Activated naive CD4-positive, alpha-beta T cell treated with anti-CD3 and anti-CD28 coated beads for 36 hours (primary cell): ENCODE results near the gene NBR1. TPM values are rescaled to one million over a fixed set of nuclear protein-coding genes. Genes with fewer than 3 reads are reported as not detected.
"Not testable (repeated sequence)": the region's sequence is repeated elsewhere in the genome, so short reads cannot be mapped to it uniquely, and the experiment has no call there.

Experiments used
- CTCF ChIA-PET: fragments of 350-600 bp; sonication (Branson Sonifier 250); formaldehyde crosslinking; loops from one replicate; lab custom pipeline; 2021; ENCODE audit warnings: antibody characterized with exemption; lab: Charles Lee
- DNase-seq: peaks from one replicate; pipeline ENCODE4 v3.0.0-alpha.2; 2020
- H3K27ac Mint-ChIP-seq: one replicate; pipeline ENCODE4 v1.8.0; 2021; ENCODE audit warnings: mild to moderate bottlenecking, mixed read lengths
- H3K27me3 Mint-ChIP-seq: one replicate; pipeline ENCODE4 v1.8.0; 2021; ENCODE audit warnings: low read depth, mixed read lengths
- H3K36me3 Mint-ChIP-seq: one replicate; pipeline ENCODE4 v1.8.0; 2021; ENCODE audit warnings: low read depth, mixed read lengths
- H3K4me1 Mint-ChIP-seq: one replicate; pipeline ENCODE4 v1.8.0; 2021; ENCODE audit warnings: low read depth, mixed read lengths
- H3K4me3 Mint-ChIP-seq: one replicate; pipeline ENCODE4 v1.8.0; 2021; ENCODE audit warnings: mild to moderate bottlenecking, moderate library complexity, mixed read lengths
- H3K9me3 Mint-ChIP-seq: one replicate; pipeline ENCODE4 v1.8.0; 2021; ENCODE audit warnings: mixed read lengths
- intact Hi-C: fragments of 100-400 bp; cut with micrococcal nuclease; formaldehyde crosslinking; loops from one replicate; pipeline ENCODE4 v1.15.1; 2023
- total RNA-seq, 2 experiments: library from RNA; stranded (reverse); gene quantifications; one replicate each; pipeline ENCODE4 v1.2.3, GENCODE V29; 2021

The NBR1 gene
- total RNA-seq, result 10 to 100 TPM; 62.1 to 66.8 TPM

DNA sequence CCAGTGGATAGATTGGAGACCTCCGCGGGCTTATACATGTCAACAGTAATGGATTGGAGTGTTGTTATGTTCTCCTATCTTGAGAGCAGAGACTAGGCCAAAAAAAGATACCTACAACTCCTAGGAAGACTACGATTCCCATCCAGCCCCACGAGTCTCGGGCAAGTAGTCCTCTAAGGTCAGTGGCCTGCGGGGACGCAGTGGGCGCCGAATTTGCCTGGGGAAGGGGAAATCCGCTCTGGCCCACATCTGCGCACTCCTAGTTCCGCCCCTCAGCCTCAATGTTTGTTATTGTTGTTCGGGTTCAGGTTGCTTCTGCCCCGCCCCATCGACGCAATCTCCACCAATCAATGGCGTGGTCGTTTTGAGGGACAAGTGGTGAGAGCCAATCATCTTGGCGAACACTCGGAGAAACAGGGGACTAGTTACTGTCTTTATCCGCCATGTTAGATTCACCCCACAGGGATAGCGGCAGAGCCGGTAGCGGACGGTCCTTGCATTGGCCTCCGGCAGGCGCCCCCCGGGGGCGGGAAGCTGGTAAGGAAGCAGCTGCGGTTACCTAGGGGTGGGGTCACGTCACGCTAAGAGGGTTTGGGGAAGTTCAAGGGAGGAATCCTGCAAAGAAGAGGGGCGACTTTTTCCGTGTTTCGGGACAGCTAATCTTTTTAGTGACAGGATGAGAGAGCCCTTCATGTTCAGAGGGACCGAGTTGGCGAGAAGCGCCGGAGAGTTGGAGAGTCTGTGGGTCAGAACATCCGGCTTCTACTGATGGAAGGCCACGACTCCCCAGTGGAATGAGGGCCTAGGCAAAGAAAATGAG, at the start of gene NBR1:
NBR1 (plus strand) TSS at position 449 of the 820 bp plus-strand sequence. CDS start 4,586 bp downstream, outside the sequence.
- DNase-seq, result peak; percentile 99
- no peak within 1 kb of the TSS for H3K27ac Mint-ChIP-seq
- no peaks in the 10 kb centered on the region for H3K27me3 Mint-ChIP-seq
- intact Hi-C loops, result loop anchor here (1.0 to 5.0 kb wide), 10 partner anchors 40 to 1254 kb away; partner anchors contain the start of genes ACLY, BRCA1, PTGES3L and RPL27
- H3K4me3 Mint-ChIP-seq, result no peak within 1 kb of the TSS
- H3K4me1 Mint-ChIP-seq, result peaks cover 36% of the 10 kb centered on the region
- no peaks in the 10 kb centered on the region for H3K9me3 Mint-ChIP-seq
- CTCF ChIA-PET, result interaction anchor here (0.6 kb wide), 1 partner anchor 11 kb away, joined by 4 read pairs; no protein-coding TSS in a partner anchor
- peaks cover 3% of the 10 kb centered on the region for H3K36me3 Mint-ChIP-seq

DNA sequence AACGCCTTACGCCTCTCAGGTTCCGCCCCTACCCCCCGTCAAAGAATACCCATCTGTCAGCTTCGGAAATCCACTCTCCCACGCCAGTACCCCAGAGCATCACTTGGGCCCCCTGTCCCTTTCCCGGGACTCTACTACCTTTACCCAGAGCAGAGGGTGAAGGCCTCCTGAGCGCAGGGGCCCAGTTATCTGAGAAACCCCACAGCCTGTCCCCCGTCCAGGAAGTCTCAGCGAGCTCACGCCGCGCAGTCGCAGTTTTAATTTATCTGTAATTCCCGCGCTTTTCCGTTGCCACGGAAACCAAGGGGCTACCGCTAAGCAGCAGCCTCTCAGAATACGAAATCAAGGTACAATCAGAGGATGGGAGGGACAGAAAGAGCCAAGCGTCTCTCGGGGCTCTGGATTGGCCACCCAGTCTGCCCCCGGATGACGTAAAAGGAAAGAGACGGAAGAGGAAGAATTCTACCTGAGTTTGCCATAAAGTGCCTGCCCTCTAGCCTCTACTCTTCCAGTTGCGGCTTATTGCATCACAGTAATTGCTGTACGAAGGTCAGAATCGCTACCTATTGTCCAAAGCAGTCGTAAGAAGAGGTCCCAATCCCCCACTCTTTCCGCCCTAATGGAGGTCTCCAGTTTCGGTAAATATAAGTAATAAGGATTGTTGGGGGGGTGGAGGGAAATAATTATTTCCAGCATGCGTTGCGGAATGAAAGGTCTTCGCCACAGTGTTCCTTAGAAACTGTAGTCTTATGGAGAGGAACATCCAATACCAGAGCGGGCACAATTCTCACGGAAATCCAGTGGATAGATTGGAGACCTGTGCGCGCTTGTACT, 45.7 kb upstream of the NBR1 start, which contains the start of gene BRCA1:
BRCA1 (minus strand) TSS at position 232 of the 834 bp plus-strand sequence. CDS start 1,268 bp downstream, outside the sequence.
- Mint-ChIP-seq H3K4me1 (peaks cover 39% of the 10 kb centered on the region), H3K4me3 (peak within 1 kb of the TSS; percentile 100), H3K36me3 (peaks cover 34% of the 10 kb centered on the region), H3K27ac (peak within 1 kb of the TSS; percentile 99), H3K27me3 (no peaks in the 10 kb centered on the region), H3K9me3 (no peaks in the 10 kb centered on the region)
- CTCF ChIA-PET, result interaction anchor here (1.0 kb wide), 1 partner anchor 47 kb away, joined by 3 read pairs; no protein-coding TSS in a partner anchor
- intact Hi-C loops, result loop anchor here (1.0 kb wide), 8 partner anchors 45 to 190 kb away; partner anchors contain the start of genes AARSD1, IFI35, PTGES3L and RPL27
- DNase-seq, result peak; percentile 99

DNA sequence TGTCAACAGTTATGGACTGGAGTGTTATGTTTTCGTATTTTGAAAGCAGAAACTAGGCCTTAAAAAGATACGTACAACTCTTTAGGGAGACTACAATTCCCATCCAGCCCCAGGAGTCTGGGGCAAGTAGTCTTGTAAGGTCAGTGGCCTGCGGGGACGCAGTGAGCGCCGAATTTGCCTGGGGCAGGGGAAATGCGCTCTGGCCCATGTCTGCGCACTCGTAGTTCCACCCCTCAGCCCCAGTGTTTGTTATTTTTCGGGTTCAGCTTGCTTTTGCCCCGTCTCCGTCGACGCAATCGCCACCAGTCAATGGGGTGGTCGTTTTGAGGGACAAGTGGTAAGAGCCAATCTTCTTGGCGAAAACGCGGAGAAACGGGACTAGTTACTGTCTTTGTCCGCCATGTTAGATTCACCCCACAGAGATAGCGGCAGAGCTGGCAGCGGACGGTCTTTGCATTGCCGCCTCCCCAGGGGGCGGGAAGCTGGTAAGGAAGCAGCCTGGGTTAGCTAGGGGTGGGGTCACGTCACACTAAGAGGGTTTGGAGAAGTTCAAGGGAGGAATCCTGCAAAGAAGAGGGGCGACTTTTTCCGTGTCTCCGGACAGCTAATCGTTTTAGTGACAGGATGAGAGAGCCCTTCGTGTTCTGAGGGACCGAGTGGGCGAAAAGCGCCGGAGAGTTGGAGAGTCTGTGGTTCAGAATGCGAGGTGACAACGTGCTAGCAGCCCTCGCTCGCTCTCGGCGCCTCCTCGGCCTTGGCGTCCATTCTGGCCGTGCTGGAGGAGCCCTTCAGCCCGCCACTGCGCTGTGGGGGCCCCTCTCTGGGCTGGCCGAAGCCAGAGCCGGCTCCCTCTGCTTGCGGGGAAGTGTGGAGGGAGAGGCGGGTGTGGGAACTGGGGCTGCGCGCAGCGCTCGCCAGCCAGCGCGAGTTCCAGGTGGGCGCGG, 44.8 kb upstream of the NBR1 start:
- intact Hi-C loops, result loop anchor here (1.0 kb wide), 8 partner anchors 44 to 189 kb away; partner anchors contain the start of genes AARSD1, IFI35, PTGES3L and RPL27
- no peak for DNase-seq

DNA sequence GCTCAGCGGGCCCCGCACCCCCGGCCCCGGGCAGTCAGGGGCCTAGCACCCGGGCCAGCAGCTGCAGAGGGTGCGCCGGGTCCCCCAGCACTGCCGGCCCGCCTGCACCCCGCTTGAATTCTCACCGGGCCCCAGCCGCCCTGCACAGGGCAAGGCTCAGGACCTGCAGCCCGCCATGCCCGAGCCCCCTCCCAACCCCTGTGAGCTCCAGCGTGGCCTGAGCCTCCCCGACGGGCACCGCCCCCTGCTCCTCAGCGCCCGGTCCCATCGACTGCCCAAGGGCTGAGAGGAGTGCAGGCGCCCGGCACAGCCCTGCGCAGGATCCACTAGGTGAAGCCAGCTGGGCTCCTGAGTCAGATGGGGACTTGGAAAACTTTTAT, 44.1 kb upstream of the NBR1 start:
- Mint-ChIP-seq H3K9me3 (no peaks in the 10 kb centered on the region), H3K4me3 (peak overlapping the region; percentile 55), H3K36me3 (peaks cover 30% of the 10 kb centered on the region), H3K4me1 (peaks cover 42% of the 10 kb centered on the region), H3K27ac (no peak overlapping the region), H3K27me3 (no peaks in the 10 kb centered on the region)
- DNase-seq, result no peak
- CTCF ChIA-PET, result interaction anchor here (0.7 to 0.9 kb wide), 2 partner anchors 17 to 75 kb away, joined by 3 read pairs; no protein-coding TSS in a partner anchor
- intact Hi-C loops, result no loop called here

More for the DNA sequence above, 44.8 kb upstream of the NBR1 start:
- Mint-ChIP-seq H3K9me3 (no peaks in the 10 kb centered on the region), H3K36me3 (peaks cover 33% of the 10 kb centered on the region), H3K4me1 (peaks cover 42% of the 10 kb centered on the region), H3K27me3 (no peaks in the 10 kb centered on the region), H3K4me3 (peak overlapping the region; percentile 100), H3K27ac (peak overlapping the region; percentile 99)
- CTCF ChIA-PET, result no interaction called here

- Mint-ChIP-seq H3K4me1 (peaks cover 40% of the 10 kb centered on the region), H3K4me3 (peak overlapping the region; percentile 55), H3K36me3 (peaks cover 30% of the 10 kb centered on the region)
- CTCF ChIA-PET, result interaction anchor here (0.7 to 0.9 kb wide), 2 partner anchors 17 to 74 kb away, joined by 3 read pairs; no protein-coding TSS in a partner anchor
- H3K9me3 Mint-ChIP-seq, H3K27ac Mint-ChIP-seq, DNase-seq, intact Hi-C loops, H3K27me3 Mint-ChIP-seq: not testable (repeated sequence)
These were observed 43.6 kb upstream of the NBR1 start for GRCh38 chr17:43127333-43127876.

- peaks cover 31% of the 10 kb centered on the region for H3K4me1 Mint-ChIP-seq
- CTCF ChIA-PET, result no interaction called here
- no peaks in the 10 kb centered on the region for H3K27me3 Mint-ChIP-seq
- DNase-seq, result no peak
- no peak overlapping the region for H3K27ac Mint-ChIP-seq
- no peak overlapping the region for H3K4me3 Mint-ChIP-seq
- intact Hi-C loops, result no loop called here
- H3K36me3 Mint-ChIP-seq, result peaks cover 27% of the 10 kb centered on the region
- no peaks in the 10 kb centered on the region for H3K9me3 Mint-ChIP-seq
These were observed 41.4 kb upstream of the NBR1 start for GRCh38 chr17:43129671-43130010.

DNA sequence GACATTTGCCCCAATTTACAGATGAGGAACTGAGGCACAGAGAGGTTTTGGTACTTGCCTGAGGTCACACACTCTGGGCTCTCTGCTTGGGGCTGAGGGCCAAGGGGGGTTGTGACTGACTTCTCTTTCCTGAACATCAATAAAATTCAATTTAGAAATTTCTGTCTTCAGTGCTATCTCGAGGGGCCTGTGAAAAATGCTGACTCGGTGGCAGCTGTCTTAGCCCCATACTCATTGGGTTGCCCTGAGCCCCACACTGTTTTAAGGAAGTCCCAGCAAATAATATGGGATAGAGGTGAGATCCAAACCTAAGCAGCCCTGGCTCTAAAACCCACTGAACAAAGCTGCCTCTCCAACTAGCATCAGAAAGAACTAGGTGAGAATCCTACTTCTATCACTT, 38.9 kb upstream of the NBR1 start:
- intact Hi-C loops, result no loop called here
- no peaks in the 10 kb centered on the region for H3K27me3 Mint-ChIP-seq
- CTCF ChIA-PET, result interaction anchor here (0.6 kb wide), 1 partner anchor 52 kb away, joined by 3 read pairs; no protein-coding TSS in a partner anchor
- DNase-seq, result no peak
- no peak overlapping the region for H3K27ac Mint-ChIP-seq
- peaks cover 17% of the 10 kb centered on the region for H3K4me1 Mint-ChIP-seq
- no peaks in the 10 kb centered on the region for H3K9me3 Mint-ChIP-seq
- H3K36me3 Mint-ChIP-seq, result peaks cover 24% of the 10 kb centered on the region
- H3K4me3 Mint-ChIP-seq, result no peak overlapping the region

GRCh38 chr17:43133439-43133838, 37.6 kb upstream of the NBR1 start:
- H3K4me3 Mint-ChIP-seq, H3K27me3 Mint-ChIP-seq, H3K9me3 Mint-ChIP-seq, CTCF ChIA-PET, DNase-seq, H3K4me1 Mint-ChIP-seq, intact Hi-C loops, H3K27ac Mint-ChIP-seq: not testable (repeated sequence)
- peaks cover 19% of the 10 kb centered on the region for H3K36me3 Mint-ChIP-seq

- no peaks in the 10 kb centered on the region for H3K9me3 Mint-ChIP-seq
- no peak for DNase-seq
- peaks cover 3% of the 10 kb centered on the region for H3K4me1 Mint-ChIP-seq
- H3K27ac Mint-ChIP-seq, result no peak overlapping the region
- H3K36me3 Mint-ChIP-seq, result peaks cover 17% of the 10 kb centered on the region
- intact Hi-C loops, result no loop called here
- CTCF ChIA-PET, result no interaction called here
- no peak overlapping the region for H3K4me3 Mint-ChIP-seq
- H3K27me3 Mint-ChIP-seq, result no peaks in the 10 kb centered on the region
These were observed 36.1 kb upstream of the NBR1 start for GRCh38 chr17:43134774-43135453.

DNA sequence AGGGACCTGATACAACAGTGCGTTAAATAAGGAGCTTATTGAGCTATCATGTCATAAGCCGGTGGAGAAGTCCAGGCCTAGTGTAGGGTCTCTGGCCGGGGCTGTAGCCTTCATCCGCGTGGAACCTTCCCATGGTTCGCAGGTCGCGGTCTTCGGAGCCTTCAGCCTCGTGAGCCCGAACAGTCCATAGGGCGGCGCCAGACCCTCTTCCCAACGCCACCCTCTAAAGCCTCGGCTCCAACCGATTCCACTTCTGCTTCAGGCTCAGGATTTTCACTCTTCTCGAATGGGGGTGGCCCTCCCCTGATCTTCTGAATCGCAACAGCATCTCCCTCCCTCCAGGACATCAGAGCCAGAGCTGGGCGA, 35.6 kb upstream of the NBR1 start:
- Mint-ChIP-seq H3K4me1 (peaks cover 3% of the 10 kb centered on the region), H3K4me3 (no peak overlapping the region), H3K9me3 (no peaks in the 10 kb centered on the region), H3K36me3 (peaks cover 17% of the 10 kb centered on the region), H3K27me3 (no peaks in the 10 kb centered on the region), H3K27ac (no peak overlapping the region)
- DNase-seq, result no peak
- intact Hi-C loops, result no loop called here
- CTCF ChIA-PET, result no interaction called here

DNA sequence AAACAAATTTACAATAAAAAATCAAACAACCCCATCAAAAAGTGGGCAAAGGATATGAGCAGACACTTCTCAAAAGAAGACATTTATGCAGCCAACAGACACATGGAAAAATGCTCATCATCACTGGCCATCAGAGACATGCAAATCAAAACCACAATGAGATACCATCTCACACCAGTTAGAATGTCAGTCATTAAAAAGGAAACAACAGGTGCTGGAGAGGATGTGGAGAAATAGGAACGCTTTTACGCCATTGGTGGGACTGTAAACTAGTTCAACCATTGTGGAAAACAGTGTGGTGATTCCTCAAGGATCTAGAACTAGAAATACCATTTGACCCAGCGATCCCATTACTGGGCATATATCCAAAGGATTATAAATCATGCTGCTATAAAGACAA, 34.4 kb upstream of the NBR1 start:
- CTCF ChIA-PET, H3K27me3 Mint-ChIP-seq, H3K4me3 Mint-ChIP-seq, H3K27ac Mint-ChIP-seq, DNase-seq, intact Hi-C loops, H3K9me3 Mint-ChIP-seq, H3K4me1 Mint-ChIP-seq: not testable (repeated sequence)
- peaks cover 17% of the 10 kb centered on the region for H3K36me3 Mint-ChIP-seq
